EH (cell line): Measurements from ENCODE around the gene BUB1B.

Experiments used
- DNase-seq: peaks from one replicate; pipeline ENCODE4 v3.0.0-alpha.2; 2015; ENCODE audit warnings: low read depth

The BUB1B gene

GRCh38 chr15:40190591-40190990 lies 29.7 kb downstream of the BUB1B start:
- peak; percentile 62 for DNase-seq

DNA sequence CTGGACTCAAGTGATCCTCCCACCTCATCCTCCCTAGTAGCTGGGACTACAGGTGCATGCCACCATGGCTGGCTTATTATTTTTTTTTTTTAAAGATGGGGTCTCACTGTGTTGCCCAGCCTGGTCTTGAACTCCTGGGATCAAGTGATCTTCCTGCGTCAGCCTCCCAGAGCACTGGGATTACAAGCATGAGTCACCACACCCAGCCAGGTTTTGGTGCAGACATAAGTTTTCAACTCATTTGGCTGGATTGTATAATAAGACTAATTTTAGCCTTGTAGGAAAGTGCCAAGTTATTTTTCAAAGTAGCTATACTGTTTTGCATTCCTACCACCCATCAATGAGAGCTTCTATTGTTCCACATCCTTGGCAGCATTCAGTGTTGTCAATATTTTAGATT lies 32.1 kb downstream of the BUB1B start:
- peak; percentile 62 for DNase-seq

GRCh38 chr15:40197434-40197833 lies 36.6 kb downstream of the BUB1B start:
- DNase-seq: no peak

DNA sequence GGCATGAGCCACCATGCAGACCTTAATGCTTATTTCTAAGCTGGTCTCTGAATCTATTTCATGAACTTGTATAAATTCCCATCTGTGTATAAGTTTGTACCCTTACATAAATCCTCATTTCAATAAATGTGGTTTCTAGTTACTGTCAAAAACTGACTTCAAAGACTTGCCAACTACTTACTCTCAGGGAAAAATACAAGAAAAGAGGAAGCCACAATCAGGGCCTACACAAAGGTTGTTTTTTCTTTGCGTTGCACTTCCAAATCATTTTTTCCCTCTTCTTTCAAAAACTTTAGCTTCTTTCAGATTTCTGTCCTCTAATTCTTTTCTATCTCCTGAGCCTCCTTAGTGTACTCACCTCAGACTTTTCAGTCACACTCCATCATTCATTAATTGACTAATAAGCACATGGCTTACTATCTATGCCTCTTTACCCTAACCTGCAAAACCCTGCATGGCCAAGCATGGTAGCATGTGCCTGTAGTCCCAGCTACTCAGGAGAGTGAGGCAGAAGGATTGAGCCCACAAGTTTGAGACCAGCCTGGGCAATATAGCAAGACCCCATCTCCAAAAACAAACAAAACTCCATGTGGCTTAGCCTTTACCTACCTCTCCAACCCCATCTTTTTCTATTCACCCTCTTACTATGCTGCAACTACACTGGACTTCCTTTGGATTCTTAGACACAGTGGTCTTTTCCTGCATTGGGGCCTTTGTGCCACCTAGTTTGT lies 37.7 kb downstream of the BUB1B start:
- DNase-seq: no peak

GRCh38 chr15:40204100-40204499 lies 43.2 kb downstream of the BUB1B start:
- DNase-seq: no peak

- DNase-seq: peak; percentile 78
These were observed 56.4 kb downstream of the BUB1B start for GRCh38 chr15:40217166-40217824.

- DNase-seq: no peak
These were observed 58.9 kb downstream of the BUB1B start for GRCh38 chr15:40219801-40220200.

DNA sequence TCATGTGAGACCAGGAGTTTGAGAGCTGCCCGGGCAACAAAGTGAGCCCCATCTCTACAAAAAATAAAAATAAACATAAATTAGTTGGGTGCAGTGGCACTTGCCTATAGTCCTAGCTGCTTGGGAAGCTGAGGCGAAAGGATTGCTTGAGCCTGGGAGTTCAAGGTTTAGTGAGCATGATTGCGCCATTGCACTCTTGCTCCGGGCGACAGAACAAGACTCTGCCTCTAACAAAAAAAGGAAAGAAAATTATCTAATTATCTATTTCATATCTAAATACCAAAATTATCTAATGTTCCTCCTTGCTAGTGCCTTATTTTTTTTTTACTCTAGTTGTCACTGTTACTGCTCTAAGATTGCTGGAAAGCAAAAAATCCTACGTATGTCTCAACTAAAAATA lies 61.3 kb downstream of the BUB1B start:
- DNase-seq: no peak

GRCh38 chr15:40226736-40227135 lies 65.9 kb downstream of the BUB1B start:
- DNase-seq: no peak

GRCh38 chr15:40229316-40229715 lies 68.4 kb downstream of the BUB1B start:
- no peak for DNase-seq

DNA sequence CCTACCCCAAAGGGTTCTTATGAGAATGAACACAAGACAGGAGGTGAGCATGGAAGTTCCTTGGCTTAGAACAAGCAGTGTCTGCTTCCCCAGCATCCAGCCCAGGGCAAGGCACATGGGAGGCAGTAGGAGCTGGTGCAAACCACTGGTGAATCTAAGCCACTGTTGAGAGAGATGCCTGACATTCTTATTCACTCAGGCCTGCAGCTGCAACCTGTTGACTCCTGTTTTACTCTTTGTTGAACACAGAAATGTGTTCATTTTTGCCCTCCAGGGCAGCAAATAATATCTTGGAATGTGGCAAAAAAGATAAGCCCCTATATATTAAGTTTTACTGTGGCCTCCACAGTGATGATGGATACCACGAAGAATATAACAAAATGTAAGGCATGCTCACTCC lies 69.1 kb downstream of the BUB1B start:
- DNase-seq: no peak

GRCh38 chr15:40232625-40233070 lies 71.8 kb downstream of the BUB1B start:
- DNase-seq: no peak

DNA sequence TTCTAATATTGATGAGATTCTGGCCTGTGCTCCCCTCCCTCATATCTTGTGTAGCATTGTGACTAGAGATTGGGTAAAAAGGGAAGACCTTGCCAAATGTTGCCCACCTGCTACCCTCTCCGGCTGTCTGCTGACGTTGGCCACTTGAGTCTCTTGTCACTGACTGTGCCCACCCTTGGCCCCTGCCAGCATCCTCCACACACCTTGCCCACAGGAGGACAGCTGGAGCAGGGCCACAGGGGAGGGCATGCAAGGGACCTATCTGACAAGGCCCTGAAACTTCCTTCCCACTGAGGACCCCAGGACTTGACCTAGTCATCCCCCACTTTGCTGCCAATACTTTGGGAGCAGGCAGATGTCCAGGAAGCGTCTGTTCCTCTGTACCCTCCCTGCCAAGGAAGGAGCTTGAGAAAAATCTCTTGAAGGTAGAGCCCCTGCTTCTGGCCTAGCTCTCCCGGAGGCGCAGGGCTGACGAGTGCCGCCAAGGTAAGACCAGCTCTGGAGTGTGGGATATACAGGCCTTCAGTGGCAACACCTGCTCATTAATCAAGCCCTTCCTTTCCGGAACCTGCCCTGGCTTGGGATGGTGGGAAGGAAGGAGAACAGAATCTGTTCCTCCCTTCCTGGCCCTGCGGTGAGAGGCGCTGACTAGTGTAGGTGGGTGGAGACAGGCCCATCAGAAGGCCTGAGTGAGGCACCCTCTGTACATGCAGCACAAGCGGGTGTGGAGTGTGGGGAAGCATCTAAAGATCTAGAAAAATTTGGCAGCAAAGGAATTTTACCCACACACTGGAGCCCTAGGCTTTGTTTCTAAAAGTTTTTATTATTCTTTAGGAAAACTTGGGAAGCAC lies 73.1 kb downstream of the BUB1B start:
- peak; percentile 36 for DNase-seq

GRCh38 chr15:40234783-40235182 lies 73.9 kb downstream of the BUB1B start:
- no peak for DNase-seq

DNA sequence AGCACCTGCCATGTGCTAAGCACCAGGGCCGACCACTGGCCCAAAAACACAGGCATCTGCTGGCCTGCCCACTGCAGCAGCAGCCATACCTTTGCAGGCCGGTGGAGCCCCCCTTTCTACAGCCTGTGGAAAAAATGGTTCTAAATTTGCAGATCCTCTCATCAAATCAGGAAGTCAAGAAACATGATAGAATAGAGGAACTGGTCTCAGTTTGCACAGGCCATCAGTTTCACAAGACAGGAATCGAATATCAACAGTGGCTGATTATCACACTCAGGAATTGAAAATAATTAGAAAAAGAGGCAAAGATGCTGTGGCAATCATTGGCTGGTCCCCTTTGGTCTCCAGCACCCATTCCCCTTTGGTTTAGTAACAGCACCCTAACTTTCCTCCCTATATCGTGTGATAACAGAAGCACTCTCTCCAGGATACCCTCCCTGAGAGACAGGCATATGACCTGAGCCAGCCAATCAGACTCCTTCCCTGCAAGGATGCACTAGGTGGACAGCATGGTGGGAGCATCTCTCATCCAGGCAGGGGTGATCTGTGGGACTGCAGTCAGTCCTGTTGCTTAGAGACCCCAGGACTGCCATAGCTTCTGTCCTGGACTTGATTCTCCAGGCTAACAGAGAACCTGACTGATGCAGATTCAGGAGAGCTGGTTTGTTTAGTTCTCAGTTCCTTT lies 74.5 kb downstream of the BUB1B start:
- DNase-seq: no peak

- DNase-seq: peak; percentile 50
These were observed 77.9 kb downstream of the BUB1B start, which contains the start of gene PAK6 for GRCh38 chr15:40238532-40239403. PAK6 (plus strand) TSS chr15:40239063; CDS start chr15:40264786, 25,723 bp downstream.

- no peak for DNase-seq
These were observed 78.5 kb downstream of the BUB1B start for GRCh38 chr15:40239404-40239692.

- DNase-seq: no peak
These were observed 79.1 kb downstream of the BUB1B start for GRCh38 chr15:40239693-40240618.

DNA sequence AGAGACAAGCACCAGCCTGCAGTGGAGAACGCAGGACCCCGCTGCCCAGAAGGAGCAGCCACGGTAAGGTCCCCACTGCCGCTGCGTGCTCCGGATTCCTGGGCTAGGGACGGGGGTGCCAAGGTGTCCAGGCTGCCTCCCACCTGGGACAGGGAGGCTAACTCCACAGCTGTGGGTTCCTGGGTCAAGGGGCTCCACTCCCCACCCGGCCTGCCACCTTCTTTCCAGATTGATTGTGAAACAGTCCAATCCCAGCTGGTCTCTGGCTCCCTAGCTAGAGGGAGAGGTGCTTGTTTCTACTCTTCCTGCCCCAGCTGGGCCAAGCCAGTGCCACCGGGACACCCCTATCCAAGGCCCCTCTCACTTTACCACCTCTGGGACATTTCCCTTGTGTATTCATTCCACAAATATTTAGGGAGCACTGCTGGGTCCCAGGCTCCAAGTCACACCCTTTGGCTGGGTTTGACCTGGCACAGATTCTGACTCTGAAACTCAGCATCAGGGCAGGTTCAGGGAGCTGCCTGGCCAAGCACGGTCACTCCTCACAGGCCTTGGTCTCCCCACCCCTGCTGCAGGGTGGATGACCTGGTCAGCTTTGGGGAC lies 79.9 kb downstream of the BUB1B start:
- DNase-seq: no peak
